HG02610 (cell line): ENCODE measurements around the gene PDGFD.

ENCODE experiments used
- ATAC-seq: cut with Tn5 transposase; IDR thresholded peaks from one replicate; pipeline ENCODE4 v1.9.1; 2021; ENCODE audit warnings: mild to moderate bottlenecking, moderate library complexity; ENCODE audit not compliant: unreplicated experiment

Gene PDGFD

DNA sequence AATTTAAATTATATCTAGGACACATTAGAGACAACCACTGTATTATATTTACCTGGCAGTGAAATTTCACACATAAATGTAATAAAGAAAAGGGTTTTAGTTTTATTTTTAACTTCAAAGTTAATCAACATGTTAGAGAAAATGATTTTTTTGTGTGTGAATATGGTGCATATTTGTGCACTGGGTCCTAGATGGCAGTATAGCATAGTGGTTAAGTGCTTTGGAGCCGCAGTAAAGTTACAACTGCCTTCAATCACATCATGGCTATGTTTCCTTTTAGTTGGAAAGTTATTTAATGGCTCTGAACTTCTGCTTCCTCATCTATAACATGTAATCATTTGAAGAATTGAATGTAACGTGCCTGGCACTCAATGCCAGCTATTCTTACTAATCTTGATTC, 236.4 kb downstream of the PDGFD start:
- ATAC-seq = no peak

DNA sequence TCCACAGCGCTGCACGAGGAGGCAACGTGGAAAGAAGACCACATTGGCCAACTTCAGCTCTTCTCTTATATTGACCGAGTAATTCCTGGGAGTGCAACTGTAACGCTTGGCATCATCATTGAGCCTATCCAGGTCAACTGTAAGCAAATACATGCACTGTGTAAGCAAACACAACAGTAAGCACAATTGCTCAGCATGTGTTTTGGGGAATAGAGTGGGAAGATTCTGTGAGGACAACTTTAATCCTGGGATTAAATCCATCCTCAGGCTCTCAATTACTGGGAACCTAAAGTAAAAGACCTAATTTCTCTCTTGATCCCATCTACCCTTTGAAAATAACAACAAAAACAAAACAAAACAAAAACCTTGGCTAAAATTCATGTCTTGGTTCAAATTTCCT, 237.0 kb downstream of the PDGFD start:
- no peak for ATAC-seq

DNA sequence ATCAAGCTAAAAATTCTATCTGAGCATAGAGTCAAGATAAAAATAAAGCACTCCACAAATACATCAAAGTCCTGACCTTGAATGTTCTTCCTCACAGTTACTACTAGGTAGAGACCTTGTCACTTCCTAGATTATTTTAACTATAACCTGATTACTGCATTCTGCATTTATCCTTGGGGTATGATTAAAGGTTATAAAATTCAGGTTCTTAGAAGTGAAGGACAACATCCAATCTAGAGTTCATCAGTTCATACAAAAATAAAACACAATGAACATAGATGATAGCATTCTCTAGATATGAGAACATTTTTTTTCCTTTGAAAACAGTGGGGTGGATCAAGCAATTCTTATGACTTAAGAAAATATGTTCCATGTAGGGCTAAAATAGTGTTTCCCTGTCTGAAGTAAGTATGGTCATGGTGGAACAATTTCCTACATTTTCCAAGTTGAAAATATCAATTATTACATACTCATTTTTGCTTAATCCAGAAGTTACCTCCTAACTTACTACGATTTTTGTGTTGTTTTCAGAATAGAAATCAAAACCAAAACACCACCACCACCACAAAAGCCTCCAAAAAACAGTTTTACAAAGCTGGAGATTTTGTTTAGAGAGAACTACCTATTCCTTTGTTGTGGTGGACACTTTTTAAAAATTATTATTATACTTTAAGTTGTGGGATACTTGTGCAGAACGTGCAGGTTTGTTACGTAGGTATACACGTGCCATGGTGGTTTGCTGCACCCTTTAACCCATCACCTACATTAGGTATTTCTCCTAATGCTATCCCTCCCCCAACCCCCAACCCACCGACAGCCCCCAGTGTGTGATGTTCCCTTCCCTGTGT, 239.6 kb downstream of the PDGFD start:
- no peak for ATAC-seq

DNA sequence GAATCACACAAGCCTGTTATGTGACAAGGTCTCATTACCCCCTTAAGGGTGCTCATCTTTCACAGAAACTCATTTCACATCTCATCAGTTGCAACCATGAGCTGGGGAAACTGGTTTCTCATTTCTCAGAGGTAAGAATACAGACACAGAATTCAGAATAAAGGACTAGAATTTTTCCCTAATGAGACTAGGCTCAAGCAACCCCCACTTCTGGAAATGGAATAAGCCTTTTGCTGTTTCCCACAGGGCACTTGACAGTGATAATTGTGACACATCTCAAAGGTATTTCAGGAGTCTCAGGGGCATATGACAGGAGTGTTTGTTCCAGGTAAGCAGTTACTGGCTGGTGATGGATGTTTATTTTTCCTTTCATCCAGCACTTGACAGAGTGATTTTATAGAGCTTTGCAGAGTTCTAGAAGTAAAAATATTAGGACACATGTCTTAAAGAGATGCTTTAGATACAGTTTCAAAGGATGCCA, 240.5 kb downstream of the PDGFD start:
- ATAC-seq = peak; percentile 27

DNA sequence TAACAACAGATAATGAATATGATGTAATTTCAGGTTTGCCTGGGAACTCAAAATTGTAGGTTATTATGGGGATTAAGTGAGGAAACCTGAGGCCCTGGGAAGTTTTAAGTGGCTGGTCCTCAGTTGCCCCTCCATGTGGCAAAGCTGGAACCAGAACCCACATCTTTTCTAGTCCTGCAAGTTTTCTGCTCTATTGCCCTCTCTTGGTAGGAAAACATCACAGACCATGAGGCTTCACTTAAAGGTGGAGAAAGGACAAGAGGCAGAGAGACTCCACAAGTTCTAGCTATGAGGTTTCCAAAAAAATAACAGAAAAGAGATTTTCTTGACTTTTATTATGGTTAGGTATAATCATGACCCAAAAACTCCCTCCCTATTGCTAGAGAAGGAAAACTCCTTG, 243.0 kb downstream of the PDGFD start:
- ATAC-seq = no peak

DNA sequence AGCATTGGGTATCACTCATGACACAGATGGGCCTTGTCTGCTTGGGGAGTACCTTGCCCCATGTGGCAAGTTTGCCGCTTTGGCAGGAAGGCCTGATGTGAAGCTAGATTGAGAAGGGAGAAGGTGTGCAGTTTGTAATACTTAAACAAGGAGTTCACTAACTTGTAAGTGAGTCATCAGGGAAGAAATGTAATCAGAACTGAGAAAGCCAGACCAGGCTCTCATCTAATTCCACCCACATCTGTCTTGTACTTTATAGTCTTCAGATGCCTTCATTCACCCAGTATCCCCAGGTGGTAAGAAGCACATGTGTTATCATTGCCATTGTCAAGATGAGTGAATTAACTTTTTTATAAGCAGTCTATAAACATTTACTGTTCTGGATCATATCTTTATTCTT, 243.5 kb downstream of the PDGFD start:
- ATAC-seq = peak; percentile 60

DNA sequence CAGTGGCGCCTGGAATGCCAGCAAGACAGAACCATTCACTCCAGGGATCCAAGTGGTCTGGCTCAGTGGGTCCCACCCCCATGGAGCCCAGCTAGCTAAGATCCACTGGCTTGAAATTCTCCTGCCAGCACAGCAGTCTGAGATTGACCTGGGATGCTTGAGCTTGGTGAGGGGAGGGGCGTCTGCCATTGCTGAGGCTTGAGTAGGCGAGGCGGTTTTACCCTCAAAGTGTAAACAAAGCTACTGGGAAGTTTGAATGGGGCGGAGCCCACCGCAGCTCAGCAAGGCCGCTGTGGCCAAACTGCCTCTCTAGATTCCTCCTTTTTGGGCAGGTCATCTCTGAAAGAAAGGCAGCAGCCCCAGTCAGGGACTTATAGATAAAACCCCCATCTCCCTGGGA, 253.2 kb downstream of the PDGFD start:
- ATAC-seq = no peak

DNA sequence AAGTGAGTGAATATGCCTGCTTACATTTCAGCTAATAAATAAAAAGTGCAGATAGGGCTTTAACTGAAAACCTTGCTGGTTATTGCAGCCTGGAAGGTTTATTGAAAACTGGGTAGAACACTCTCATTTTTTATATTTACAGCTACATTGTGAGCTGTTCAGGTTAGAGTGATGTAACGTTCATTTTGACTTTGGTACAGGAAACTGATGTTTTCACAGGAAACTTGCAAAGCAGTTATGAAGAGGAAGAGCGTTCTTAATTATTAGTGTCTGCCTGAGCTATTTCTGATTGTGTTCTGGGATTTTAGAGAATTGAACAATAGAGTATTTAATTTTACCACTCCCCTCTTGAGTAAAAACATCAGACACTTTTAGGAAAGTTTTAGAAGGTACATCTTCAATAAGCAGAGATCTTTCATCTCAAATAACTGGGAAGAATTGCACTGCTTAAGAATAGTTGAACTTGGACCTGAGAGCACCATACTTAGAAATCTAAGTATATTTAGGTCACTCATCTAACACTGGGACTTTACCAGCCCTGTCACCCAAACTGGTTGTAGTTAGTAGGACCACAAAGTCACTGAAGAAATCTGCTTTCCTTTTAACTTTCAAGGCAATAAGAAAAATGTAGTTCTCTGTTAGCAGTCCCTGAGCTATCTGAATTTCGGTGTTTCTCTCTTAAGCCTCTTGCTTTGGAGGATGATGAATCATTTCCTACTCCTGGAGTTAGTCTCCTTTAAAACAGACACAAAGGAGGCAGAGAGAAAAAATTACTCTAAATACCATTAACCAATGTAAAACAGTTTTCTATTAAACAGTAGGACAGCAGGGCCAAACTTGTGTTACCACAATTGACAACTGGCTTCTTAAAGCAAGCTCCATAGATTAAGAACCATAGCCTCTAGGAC, 256.1 kb downstream of the PDGFD start:
- ATAC-seq = peak; percentile 25

DNA sequence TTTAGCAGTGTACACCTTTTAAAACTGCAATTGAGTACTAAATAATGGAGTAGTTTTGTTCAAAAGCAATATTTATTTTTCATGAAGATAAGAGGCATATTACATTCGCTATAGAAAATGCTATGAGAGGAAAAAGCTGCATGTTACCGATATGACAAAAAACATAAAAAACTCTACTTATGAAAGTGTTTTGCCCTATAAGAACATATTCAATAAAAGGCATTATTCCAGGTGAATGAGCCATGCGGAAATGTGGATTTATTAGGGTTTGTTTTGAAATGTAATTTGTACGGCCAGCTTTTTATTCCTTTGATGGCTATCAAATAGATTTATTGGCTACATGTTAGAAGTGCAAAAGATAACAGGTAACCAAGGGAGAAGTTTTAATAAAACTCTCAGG, 256.8 kb downstream of the PDGFD start:
- no peak for ATAC-seq

DNA sequence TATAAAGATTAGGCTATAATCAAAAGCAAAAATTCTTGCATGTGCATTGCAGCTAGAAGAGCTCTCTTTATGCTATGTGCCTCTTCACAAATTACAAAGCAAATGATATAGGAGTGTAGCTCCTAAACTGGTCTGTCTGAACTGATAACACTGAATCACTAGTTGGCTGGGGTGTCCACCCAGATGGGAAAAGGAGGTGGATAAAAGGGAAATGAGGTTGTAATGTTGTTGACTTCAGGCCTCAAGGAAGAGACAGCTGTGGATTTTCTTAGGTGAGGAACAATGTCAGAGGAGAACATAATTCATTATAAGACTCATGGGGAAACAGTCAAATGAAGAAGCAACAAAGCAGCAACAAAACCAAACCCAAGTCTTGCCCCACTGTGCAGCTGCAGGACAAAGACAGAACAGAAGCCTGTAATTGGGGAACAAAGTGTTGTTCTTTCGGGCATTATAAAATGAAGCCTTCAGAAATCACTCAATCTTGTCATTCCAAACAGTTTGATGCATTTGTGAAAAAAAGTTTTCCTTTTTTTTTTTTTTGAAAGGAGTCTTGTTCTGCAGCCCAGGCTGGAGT, 257.6 kb downstream of the PDGFD start:
- ATAC-seq = no peak

DNA sequence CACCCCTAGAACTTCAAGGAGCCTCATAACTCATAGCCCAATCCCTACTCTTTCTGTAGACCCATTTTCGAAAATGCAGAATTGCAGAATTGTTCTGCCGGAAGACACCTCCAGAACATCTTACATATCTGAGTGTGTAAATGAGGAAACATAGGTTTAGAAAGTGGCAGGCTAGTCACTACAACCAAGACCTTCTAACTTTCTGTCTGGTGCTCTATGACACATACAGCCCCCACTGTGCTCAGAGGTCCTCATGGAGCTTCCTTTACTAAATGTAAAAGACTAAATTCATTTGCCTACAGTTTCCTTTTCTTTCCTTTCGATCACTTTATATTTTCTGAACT, 259.7 kb downstream of the PDGFD start:
- peak; percentile 80 for ATAC-seq

DNA sequence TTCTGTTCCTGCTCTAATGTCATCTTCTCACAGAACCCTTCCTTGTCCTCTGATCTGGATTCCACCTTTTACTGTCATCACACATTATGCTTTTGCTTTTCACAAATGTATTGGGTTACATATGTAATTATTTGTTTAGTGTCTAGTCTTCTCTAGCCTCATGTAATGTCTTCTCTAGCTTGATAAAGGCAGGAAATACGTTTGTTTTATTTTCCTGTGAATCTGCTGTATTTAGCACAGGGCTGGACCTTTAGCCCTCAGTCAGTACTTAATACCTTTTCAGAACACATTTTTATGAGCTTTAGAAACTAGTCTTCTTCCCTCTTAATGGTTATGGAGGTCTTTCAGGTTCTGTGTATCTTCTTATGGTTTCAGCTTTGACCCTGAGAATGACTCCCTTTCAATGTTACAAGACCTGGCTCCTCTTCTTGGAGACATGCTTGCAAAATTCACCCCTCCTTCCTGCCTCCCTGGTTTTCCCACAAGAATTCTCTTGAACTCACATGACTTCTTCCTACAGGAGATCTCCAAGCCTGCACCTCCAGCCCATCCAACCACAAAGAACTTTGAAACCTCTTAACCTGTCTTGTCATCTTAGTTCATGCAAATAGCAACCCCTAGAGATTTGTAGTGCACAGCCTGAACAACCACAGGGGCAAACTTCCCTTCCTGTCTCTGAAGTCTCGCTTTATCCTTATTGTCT, 260.2 kb downstream of the PDGFD start:
- peak; percentile 91 for ATAC-seq

DNA sequence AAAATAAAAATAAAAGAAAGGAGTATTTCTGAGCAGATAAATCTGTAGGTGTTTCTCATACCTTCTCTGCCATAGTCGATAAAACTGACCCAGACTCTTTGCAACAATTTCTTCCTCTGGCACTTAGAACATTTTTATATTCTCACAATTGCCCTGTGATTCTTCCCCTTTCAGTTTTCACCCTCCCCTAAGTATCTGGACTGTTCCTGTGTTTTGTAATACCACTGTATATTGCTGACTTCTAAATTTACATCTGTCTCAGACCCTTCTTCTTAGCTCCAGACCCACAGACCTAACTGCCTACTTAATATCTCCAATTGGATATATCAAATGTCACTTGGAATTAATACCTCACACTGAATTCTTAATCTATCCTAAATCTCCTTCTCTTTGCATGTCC, 261.0 kb downstream of the PDGFD start:
- ATAC-seq = no peak

DNA sequence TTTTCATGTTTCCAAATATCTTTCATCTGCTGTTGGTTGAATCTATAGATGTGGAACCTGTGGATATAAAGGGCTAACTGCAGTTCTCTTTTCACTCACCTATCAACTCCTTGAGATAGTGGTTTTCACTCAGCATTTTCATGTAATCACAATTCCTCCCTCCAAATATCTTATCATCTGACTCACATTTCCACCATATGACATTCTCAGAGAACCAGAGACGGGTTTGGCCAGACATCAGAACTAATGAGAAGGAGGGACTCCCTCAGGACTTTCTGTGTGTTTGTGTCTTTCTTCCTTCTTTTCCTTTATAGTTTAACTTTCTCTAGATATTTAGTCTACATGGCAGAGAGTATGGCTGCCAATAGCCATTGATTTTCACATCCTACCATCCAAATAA, 262.3 kb downstream of the PDGFD start:
- ATAC-seq = no peak

DNA sequence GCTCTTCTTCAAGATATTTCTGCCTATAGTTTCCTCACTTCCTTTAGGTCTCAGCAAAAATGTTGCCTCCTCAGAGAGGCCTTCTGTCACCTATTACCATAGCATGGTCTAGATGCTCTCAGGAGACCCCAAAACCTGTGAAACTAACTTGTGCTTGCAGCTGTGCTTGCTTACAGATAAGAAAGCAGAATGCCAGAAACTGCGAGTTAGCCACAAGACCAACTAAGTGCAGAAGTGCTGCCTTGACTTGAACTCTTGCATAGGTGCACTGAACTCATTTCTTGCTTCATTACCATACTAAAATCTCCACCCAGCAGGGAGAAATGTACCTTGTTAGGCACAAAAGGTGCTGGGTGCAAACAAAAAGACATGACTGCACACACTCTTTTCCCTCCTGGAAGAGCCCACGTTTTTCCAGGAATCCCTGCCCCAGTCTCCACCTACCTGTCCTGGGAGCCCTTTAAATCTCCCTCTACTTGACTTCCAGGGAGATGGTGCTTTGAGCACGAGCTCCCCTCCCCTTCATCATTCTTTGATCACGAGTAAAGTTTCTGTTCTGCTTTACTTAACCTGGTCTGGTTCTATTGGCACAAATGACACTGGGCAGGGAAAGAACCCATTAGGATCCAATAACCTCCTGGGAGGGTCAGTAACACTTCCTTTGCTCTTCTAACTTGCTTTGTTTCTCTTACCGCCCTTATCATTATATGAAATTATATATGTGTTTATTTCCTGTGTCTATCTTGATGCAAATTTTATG, 265.2 kb downstream of the PDGFD start:
- ATAC-seq = peak; percentile 47

DNA sequence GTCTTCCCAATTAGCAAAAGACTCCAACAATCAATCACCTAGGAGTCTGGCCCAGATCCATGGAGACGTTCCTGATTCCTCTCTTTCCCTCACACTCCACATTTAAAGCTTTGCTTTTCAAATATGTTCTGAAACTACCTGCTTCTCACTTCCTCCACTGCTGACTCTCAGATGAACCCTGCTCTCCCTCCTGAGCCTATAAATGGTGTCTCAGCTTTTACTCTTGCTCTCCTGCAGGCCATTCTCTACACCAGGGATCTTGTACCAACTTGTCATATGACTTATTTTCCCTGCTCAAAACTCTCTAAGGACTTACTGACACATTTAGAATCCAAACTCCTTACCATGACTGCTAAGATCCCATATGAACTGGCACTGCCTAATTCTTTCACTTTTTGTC, 265.9 kb downstream of the PDGFD start:
- ATAC-seq = peak; percentile 72

DNA sequence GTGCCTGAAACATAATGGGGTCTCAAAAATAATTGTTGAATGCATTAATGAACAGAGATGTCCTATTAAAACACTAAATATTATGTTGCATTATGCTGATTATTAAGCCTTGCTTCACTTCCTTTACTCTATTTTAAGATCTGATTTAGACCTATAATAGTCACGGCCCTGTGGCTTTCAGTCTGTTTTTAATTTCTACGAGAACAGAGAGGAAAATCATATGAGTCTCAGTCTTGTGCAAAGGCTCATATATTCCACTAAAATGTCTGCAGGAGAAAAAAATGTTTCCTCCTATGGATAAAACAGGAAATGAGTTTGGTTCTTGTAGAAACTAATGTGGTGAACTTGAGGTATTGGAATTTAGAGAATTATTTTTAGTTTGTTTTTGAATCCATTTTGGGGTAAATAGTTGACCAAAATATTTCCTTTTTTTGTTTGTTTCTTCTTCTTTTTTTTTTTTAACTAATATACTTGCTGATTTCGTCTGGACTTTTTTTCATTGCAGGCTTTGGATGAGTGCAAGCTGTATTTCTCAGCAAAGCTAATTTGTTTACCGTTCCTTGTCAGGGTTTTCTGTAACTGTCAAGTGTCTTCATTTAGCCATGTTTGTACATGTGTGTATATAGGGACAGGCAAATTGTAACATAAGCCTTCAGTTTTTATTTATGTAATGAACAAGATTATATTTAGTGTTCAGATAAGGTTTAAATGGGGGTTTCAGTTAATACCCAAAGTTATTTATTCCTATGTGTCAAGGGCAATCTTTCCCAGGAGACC, 266.6 kb downstream of the PDGFD start:
- no peak for ATAC-seq

DNA sequence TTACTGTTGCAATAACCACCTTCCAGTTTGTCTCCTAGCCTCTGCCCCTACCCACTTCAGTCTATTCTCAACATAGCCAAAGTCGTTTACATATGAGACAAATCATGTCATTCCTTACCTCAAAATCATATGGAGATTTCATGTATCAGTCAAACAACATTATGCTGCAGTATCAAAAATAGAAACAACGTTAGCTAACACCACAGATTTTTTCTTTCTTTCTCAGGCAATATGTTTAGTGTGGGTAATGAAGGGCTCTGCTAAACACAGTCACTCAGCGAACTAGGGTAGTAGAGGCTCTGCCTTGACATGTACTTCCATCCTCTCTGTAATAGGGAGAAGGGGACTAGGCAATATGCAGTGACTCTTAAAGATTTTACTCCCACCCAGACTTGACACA, 268.8 kb downstream of the PDGFD start:
- ATAC-seq = no peak

DNA sequence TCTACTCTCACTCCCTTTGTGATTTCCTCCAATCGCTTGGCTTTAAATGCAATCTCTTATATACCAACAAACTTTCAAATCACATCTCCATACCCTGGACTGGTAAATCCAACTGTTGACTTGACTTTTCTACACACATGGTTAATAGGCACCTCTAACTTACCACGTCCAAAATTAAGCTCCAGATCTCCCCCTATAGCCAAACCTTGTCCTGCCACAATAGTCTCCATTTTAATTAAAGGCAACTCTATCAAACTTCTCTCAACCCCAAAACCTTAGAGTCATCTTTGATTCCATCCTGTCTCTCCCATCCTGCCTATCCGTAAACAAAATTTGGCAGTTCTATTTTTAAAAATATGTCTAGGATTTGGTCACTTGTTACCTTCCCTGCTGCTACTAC, 269.3 kb downstream of the PDGFD start:
- ATAC-seq = no peak

DNA sequence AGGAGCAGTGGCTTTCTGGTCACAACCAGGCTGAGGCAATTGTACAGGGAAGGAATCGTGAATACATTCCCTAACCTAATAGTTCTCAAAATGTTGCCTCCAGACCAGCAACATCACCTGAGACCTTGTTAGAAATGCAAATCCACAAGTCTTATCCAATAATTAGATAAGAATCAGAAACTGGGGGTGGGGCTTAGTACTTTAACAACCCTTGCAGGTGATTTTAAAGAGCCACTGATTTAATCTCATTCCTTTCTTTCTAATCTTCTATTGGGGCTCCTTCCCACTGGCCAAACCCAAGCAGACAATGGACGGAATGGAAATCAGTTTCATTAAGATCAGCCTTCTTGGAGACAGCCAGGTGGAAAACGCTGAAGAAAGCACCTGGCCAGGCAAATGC, 269.9 kb downstream of the PDGFD start:
- ATAC-seq = no peak
